ENCODE measurements around the gene LRP2.
A peak's percentile ranks its signal among the peaks of the same experiment; 100 is the strongest.

Gene LRP2

GRCh38 chr2:169360984-169361705 is 1.2 kb downstream of the LRP2 start:
- Mint-ChIP-seq H3K9me3 (no peaks in the 10 kb centered on the region), H3K27ac (no peak overlapping the region), H3K4me1 (peaks cover 36% of the 10 kb centered on the region), H3K4me3 (peak overlapping the region; percentile 27), H3K27me3 (peaks cover 45% of the 10 kb centered on the region), H3K36me3 (no peaks in the 10 kb centered on the region)

- Mint-ChIP-seq H3K9me3 (no peaks in the 10 kb centered on the region), H3K27ac (no peak overlapping the region), H3K36me3 (no peaks in the 10 kb centered on the region), H3K4me3 (no peak overlapping the region), H3K27me3 (peaks cover 44% of the 10 kb centered on the region), H3K4me1 (peaks cover 16% of the 10 kb centered on the region)
Observed at GRCh38 chr2:169358016-169358415, 4.3 kb downstream of the LRP2 start.

- no peaks in the 10 kb centered on the region for H3K9me3 Mint-ChIP-seq
- H3K27me3 Mint-ChIP-seq = peaks cover 22% of the 10 kb centered on the region
- H3K36me3 Mint-ChIP-seq = no peaks in the 10 kb centered on the region
- no peak overlapping the region for H3K27ac Mint-ChIP-seq
- H3K4me3 Mint-ChIP-seq = no peak overlapping the region
- H3K4me1 Mint-ChIP-seq = no peaks in the 10 kb centered on the region
Observed at GRCh38 chr2:169354244-169354643, 8.1 kb downstream of the LRP2 start.

GRCh38 chr2:169351725-169352124 is 10.6 kb downstream of the LRP2 start:
- Mint-ChIP-seq H3K27me3 (peaks cover 13% of the 10 kb centered on the region), H3K4me1 (no peaks in the 10 kb centered on the region), H3K4me3 (no peak overlapping the region), H3K27ac (no peak overlapping the region), H3K36me3 (no peaks in the 10 kb centered on the region), H3K9me3 (no peaks in the 10 kb centered on the region)

- Mint-ChIP-seq H3K4me1 (no peaks in the 10 kb centered on the region), H3K27me3 (peaks cover 3% of the 10 kb centered on the region), H3K9me3 (no peaks in the 10 kb centered on the region), H3K36me3 (no peaks in the 10 kb centered on the region), H3K27ac (no peak overlapping the region), H3K4me3 (no peak overlapping the region)
Observed at GRCh38 chr2:169349535-169349934, 12.8 kb downstream of the LRP2 start.

GRCh38 chr2:169348321-169349024 is 13.9 kb downstream of the LRP2 start:
- H3K9me3 Mint-ChIP-seq = no peaks in the 10 kb centered on the region
- H3K36me3 Mint-ChIP-seq = no peaks in the 10 kb centered on the region
- peaks cover 3% of the 10 kb centered on the region for H3K27me3 Mint-ChIP-seq
- H3K4me3 Mint-ChIP-seq = no peak overlapping the region
- no peak overlapping the region for H3K27ac Mint-ChIP-seq
- no peaks in the 10 kb centered on the region for H3K4me1 Mint-ChIP-seq

- no peaks in the 10 kb centered on the region for H3K4me1 Mint-ChIP-seq
- H3K27me3 Mint-ChIP-seq = peaks cover 7% of the 10 kb centered on the region
- H3K36me3 Mint-ChIP-seq = no peaks in the 10 kb centered on the region
- H3K27ac Mint-ChIP-seq = no peak overlapping the region
- no peaks in the 10 kb centered on the region for H3K9me3 Mint-ChIP-seq
- H3K4me3 Mint-ChIP-seq = no peak overlapping the region
Observed at GRCh38 chr2:169345486-169346437, 16.6 kb downstream of the LRP2 start.

- Mint-ChIP-seq H3K4me1 (no peaks in the 10 kb centered on the region), H3K36me3 (no peaks in the 10 kb centered on the region), H3K27me3 (peaks cover 9% of the 10 kb centered on the region), H3K4me3 (no peak overlapping the region), H3K27ac (no peak overlapping the region), H3K9me3 (no peaks in the 10 kb centered on the region)
Observed at GRCh38 chr2:169344736-169345485, 17.4 kb downstream of the LRP2 start.

- H3K9me3 Mint-ChIP-seq = no peaks in the 10 kb centered on the region
- no peak overlapping the region for H3K27ac Mint-ChIP-seq
- peaks cover 9% of the 10 kb centered on the region for H3K27me3 Mint-ChIP-seq
- H3K4me1 Mint-ChIP-seq = no peaks in the 10 kb centered on the region
- H3K4me3 Mint-ChIP-seq = no peak overlapping the region
- no peaks in the 10 kb centered on the region for H3K36me3 Mint-ChIP-seq
Observed at GRCh38 chr2:169343202-169343601, 19.1 kb downstream of the LRP2 start.

- Mint-ChIP-seq H3K9me3 (no peaks in the 10 kb centered on the region), H3K27ac (no peak overlapping the region), H3K4me3 (no peak overlapping the region), H3K27me3 (peaks cover 10% of the 10 kb centered on the region), H3K36me3 (no peaks in the 10 kb centered on the region), H3K4me1 (no peaks in the 10 kb centered on the region)
Observed at GRCh38 chr2:169339657-169340056, 22.7 kb downstream of the LRP2 start.

- Mint-ChIP-seq H3K9me3 (no peaks in the 10 kb centered on the region), H3K27me3 (peaks cover 8% of the 10 kb centered on the region), H3K36me3 (no peaks in the 10 kb centered on the region), H3K27ac (no peak overlapping the region), H3K4me3 (no peak overlapping the region), H3K4me1 (no peaks in the 10 kb centered on the region)
Observed at GRCh38 chr2:169336695-169337094, 25.6 kb downstream of the LRP2 start.

- Mint-ChIP-seq H3K4me1 (no peaks in the 10 kb centered on the region), H3K27me3 (peaks cover 7% of the 10 kb centered on the region), H3K9me3 (no peaks in the 10 kb centered on the region), H3K27ac (no peak overlapping the region), H3K4me3 (no peak overlapping the region), H3K36me3 (no peaks in the 10 kb centered on the region)
Observed at GRCh38 chr2:169330555-169331198, 31.7 kb downstream of the LRP2 start.

- Mint-ChIP-seq H3K27ac (no peak overlapping the region), H3K4me1 (no peaks in the 10 kb centered on the region), H3K27me3 (peaks cover 7% of the 10 kb centered on the region)
Observed at GRCh38 chr2:169329688-169330554, 32.4 kb downstream of the LRP2 start.

GRCh38 chr2:169328785-169329184 is 33.5 kb downstream of the LRP2 start:
- no peaks in the 10 kb centered on the region for H3K4me1 Mint-ChIP-seq
- H3K9me3 Mint-ChIP-seq = no peaks in the 10 kb centered on the region
- no peak overlapping the region for H3K4me3 Mint-ChIP-seq
- no peaks in the 10 kb centered on the region for H3K36me3 Mint-ChIP-seq
- H3K27ac Mint-ChIP-seq = no peak overlapping the region
- peaks cover 7% of the 10 kb centered on the region for H3K27me3 Mint-ChIP-seq

More at GRCh38 chr2:169329688-169330554, 32.4 kb downstream of the LRP2 start:
- no peaks in the 10 kb centered on the region for H3K9me3 Mint-ChIP-seq
- no peak overlapping the region for H3K4me3 Mint-ChIP-seq
- no peaks in the 10 kb centered on the region for H3K36me3 Mint-ChIP-seq

Measured in activated naive CD4-positive, alpha-beta T cell treated with anti-CD3 and anti-CD28 coated beads, Interleukin-2, amount 50 U/mL, for 24 hours (primary cell).